HG03520 (cell line): ENCODE data around the gene GPATCH4.
"Not testable (repeated sequence)": the region's sequence is repeated elsewhere in the genome, so short reads cannot be mapped to it uniquely, and the experiment has no call there.

ENCODE experiments used
- ATAC-seq: cut with Tn5 transposase; IDR thresholded peaks from one replicate; pipeline ENCODE4 v1.9.1; 2021; ENCODE audit warnings: mild to moderate bottlenecking, moderate library complexity; ENCODE audit not compliant: unreplicated experiment

The GPATCH4 gene

DNA sequence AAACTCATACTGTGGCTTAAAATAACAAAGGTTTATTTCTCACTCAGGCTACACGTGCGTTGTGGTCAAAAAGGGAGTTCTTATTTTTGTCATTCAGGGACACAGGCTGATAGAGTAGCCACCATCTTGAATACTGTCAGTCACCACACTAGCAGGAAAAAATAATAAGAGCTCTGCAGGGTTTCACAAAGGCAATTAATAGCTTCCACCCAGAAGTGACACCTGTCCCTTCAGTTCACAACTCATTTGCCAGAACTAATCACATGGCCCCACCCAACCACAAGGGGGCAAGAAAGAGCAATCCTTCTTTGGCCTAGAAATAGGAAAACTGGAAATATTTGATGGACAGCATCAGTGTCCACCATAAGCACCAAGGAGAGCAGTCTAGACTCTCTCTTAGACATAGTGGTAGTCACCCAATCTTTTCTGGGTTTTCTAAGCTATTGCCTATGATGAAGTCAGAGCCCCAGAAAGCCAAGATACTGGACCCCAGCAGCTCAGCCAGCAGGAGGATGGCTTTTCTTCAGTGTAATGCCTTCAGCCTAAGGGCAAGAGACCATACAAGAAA, 26.1 kb upstream of the GPATCH4 start:
- ATAC-seq = no peak

DNA sequence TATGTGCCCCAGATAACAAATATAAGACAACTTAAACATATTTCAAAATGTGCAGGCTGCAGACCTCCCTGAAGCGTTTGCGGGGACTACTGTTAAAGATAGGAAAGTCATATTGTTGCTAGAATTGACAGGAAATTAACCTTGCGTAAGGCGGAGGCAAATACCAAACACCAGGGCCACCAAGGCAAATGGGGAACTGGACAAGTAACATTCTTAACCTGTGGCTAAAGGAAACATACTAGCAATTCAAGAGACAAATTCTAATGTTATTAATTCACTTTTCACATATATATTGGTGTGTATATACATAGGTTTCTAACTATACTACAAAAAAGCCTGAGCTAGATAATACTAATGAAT, 24.8 kb upstream of the GPATCH4 start:
- no peak for ATAC-seq

DNA sequence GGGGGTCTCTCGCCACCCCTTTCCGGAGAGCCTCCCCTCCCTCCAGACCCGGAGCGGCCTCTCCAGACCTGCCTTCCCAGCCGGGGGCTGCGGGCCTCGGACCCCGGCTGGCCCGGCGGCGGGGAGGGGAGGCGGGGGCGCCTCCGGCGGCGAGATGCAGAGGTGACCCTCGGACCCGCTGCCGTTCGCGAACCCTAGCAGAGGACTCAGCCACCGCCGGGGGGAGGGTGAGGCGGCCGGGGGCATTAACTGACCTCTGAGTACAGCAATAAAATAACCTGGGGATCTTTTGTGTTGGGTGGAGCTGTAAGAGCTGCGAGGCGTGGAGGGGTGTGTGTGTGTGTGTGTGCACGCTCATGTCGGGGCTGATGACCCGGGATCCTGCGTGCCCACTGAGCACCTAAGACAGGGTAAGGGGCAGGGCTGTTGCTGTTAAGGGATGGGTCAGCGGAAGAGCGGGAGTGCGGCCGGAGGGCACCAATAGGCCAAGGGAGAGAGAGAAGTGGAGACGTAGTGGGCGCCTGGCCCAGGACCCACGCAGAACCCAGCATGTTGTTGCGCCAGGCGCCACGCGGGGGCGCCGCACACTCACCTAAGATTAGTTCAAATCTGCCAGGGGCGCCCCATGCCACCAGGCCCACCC, 24.3 kb upstream of the GPATCH4 start:
- ATAC-seq = no peak

DNA sequence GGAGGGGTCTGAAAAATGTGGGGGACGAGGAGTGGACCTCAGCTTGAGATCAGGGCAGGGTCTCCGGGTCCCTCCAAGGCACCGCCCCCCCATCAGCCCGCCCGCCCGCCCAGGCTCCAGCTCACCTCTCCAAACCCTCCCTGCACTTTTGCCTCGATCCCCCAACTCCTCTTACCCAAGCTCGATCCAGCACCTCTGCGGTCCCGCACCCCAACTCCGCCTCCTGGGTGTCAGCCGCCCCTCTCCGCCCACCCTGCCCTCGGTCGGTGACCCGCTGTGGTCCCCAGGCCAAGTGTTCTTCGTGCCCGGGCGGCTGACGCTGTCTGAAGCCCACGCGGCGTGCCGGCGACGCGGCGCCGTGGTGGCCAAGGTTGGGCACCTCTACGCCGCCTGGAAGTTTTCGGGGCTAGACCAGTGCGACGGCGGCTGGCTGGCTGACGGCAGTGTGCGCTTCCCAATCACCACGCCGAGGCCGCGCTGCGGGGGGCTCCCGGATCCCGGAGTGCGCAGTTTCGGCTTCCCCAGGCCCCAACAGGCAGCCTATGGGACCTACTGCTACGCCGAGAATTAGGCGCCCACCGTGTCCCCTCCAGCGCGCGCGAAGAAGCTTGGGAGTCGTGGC, 23.6 kb upstream of the GPATCH4 start:
- no peak for ATAC-seq

DNA sequence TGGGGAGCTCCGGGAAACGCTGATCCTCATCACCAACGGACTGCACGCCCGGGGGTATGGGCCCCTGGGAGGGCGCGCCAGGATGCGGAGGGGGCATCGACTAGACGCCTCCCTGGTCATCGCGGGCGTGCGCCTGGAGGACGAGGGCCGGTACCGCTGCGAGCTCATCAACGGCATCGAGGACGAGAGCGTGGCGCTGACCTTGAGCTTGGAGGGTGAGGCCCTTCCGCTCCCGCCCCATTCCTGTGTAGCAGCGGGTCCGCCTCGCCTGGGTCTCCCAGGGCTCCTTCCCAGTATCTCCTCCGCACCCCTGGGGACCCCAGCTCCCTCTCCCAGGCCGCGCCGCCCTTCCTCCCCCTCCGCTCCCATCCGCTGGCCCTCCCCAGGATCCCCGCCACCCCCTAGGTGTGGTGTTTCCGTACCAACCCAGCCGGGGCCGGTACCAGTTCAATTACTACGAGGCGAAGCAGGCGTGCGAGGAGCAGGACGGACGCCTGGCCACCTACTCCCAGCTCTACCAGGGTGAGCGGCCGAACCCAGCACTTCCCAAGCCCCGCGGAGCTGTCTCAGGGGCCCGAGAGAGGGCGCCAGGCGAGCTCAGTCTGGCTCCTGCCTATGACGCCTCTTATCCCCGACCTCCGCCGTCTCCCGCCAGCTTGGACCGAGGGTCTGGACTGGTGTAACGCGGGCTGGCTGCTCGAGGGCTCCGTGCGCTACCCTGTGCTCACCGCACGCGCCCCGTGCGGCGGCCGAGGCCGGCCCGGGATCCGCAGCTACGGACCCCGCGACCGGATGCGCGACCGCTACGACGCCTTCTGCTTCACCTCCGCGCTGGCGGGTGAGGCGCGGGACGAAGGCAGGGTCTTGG, 22.9 kb upstream of the GPATCH4 start:
- no peak for ATAC-seq

DNA sequence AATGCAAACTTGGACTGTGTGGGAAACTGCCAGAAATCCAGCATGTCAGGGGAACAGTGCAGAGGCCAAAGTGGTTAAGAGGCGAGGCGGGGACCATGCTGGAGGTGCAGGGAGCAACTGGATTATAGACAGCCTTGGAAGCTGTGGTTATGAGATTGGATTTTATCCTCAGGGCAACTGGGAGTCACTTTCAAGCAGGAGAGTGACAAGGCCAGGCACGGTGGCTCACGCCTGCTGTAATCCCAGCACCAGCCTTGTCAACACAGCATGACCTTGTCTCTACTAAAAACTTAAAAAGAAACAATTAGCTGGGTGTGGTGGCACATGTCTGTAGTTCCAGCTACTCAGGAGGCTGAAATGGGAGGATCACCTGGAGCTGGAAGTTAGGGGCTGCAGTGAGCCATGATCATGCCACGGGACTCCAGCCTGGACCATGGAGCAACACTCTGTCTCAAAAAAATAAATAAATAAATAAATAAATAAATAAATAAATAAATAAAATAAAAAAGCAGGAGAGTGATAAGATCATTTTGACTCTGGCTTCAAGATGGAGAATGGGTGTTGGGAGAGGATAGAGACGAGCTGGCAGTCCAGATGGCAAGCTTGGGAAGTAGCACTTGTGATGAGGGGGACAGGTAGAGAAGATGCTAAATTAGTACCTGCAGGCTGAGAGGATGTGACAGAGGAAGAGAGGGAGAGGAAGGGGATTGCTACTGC, 21.5 kb upstream of the GPATCH4 start:
- no peak for ATAC-seq

DNA sequence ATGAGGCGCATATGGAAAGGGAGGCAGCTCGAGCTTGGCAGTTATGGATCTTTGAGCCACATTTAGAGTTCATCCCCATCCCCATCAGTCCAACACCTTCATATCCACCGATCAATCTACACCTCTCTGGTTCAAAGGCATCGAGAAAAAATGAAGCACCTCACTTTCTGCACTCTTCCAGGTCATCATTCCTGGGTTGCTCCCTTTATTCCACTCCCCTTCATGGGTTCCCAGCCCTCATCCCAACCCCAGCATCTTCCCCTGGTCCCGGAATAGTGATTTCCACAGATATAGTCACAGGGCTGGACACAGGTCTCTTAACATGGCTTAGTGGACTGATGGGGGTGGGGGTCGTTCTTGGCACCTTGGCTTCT, 18.3 kb upstream of the GPATCH4 start:
- ATAC-seq = no peak

DNA sequence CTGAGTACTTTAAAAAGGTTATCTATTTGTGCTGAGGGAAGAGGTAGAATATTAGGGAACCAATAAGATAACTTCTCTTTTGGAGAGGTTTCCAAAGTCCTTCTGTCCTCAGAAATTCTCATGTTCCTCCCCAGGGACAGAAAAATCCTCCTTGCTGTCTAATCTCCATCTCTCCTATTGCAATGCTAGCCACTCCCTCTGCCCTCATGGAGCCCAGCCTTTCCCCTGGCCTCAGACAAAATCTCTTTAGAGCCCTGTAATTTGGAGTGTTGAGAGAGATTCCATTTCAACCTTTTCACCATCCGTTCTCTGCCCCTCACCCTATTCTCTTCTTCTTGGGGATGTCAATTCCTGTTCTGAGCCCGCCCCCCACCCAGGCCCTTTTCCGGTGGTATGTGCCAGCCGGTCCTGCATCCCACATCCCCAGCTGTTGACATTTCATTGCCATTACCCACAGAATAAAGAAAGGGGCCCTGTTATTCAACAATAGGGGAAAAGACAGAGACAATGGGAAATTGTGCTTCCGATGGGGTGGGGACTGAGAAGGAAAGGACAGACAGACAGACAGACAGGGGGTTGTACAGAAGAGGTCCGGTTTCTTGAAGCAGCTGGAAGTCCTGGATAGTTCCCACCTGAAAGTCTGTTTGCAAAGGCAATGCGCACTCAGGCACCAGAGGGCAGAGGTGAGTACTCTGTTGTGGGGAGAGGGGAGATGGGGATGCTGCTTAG, 17.7 kb upstream of the GPATCH4 start, which contains the start of gene HAPLN2:
Gene HAPLN2, plus strand, starts transcription at position 563 of the 729 bp plus-strand sequence. CDS start 4,076 bp downstream, outside the sequence.
- no peak for ATAC-seq

DNA sequence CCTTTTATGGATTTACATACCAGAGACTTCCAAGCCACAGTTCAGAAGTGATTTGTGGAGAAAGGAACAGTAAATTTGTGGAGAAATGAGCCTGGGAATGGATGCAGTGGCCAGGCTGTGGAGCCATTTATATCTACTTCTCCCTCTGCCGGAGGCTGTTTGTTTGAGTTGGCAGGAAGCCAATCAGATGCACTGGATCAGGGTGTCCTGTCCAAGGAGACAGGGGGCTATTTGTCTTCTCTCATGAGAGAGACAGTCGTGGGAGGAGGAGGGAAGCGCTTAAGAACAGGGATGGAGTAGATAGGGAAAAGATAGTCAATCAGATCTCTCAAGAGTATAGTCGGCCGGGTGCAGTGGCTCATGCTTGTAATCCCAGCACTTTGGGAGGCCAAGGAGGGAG, 15.2 kb upstream of the GPATCH4 start:
- ATAC-seq = no peak

DNA sequence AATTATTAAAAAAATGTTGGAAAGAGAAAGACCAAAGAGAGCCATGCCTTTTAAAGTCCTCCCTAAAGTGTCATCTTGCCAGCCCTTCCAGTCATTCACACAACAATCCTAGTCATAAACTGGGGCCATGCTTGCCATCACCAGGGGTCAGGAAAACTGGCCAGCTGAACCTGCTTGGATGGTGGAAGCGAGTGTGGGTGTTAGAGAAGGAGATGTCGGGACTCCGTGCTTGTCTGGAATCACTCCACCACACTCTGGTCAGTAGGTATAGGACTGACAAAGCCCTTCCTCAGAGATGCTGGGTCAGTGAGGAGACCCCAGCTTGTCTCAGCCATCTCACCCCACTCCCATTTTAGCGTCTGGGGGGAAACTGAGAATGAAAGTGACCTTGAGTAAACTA, 14.7 kb upstream of the GPATCH4 start:
- ATAC-seq = no peak

DNA sequence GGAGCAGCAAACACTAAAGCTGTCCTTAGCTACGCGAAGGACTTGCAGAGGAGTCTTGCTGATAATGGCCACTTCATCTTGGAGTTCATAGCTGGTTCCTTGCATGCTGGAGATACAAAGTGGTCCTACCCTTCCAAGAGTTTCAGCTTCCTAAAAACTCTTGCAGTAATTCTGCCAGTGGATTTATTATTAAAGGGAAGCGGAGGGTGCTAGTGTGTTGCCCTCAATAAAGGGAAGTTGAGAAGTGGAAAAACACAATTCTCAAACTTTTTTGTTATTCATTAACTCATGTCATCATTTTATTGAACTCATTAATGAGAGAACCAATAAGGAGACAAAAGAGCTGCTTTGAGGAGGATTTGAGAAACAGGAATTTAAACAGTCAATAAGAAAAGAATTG, 11.4 kb upstream of the GPATCH4 start:
- no peak for ATAC-seq

DNA sequence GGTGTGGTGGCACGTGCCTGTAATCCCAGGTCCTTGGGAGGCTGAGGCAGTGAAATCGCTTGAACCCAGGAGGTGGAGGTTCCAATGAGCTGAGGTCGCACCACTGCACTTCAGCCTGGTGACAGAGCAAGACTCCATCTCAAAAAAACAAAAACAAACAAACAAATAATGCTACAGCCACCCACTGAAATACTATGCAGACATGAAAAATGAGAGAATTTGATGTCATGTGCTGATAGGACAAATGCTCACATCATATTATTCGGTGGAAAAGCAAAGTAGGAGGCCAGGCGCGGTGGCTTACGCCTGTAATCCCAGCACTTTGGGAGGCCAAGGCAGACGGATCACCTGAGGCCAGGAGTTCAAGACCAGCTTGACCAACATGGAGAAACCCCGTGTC, 8.8 kb upstream of the GPATCH4 start:
- not testable (repeated sequence) for ATAC-seq

DNA sequence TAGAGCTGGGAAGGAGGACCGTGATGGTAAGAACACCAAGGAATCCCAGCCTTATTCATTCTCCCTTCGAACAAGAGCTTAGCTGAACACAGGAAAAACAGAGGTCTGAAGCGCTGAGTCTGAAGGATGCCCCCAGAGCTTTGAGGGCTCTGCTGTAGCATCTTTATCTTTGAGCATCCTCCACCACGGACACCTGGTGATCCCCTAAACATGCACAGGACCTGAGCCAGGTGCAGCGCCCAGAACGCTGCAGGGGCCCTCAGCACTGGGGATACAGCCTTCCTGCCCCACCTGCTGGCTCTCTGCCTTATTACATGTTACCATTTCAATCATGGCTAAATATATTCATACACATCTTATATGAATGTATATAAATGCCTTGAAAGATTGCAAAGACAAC, 7.7 kb upstream of the GPATCH4 start:
- ATAC-seq = peak; percentile 48

DNA sequence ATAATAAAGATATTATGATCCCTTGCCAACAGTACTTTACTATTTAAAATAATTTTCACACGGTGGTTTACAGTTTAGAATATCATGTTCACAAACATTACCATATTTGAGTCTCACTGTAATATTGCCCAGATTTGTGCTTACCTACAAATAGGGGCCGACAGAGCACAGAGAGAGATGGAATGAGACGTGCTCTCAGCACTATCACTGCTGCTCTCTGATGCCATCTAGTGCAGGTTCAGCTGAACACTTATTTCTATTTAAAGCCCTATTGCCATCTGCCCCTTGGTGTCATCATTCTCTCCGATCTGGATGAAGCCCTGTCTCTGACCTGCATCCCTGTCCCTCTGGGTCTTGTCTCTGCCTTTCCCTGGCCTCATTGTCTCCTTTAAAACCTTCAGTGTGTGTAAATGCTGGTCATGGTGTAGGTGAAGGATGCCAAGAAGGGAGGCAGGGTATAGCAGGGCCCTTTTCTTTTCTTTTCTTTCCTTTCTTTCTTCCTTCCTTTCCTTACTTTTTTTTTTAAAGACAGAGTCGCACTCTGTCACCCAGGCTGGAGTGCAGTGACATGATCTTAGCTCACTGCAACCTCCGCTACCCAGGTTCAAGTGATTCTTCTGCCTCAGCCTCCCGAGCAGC, 6.9 kb upstream of the GPATCH4 start:
- no peak for ATAC-seq

DNA sequence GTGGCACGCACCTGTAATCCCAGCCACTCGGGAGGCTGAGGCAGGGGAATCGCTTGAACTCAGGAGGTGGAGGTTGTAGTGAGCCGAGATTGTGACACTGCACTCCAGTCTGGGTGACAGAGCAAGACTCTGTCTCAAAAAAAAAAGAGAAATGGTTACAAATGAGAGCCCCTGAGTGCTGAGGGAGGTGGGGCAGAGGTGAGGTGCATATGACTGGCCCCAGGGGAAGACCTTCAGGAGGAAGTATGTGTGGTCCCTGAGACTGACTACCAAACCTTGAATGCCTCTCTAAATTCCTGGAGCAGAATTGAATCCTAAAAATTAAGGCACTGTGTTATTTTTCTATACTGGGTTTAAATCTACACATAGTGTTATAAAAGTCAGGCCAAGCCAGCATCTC, 6.1 kb upstream of the GPATCH4 start:
- not testable (repeated sequence) for ATAC-seq

DNA sequence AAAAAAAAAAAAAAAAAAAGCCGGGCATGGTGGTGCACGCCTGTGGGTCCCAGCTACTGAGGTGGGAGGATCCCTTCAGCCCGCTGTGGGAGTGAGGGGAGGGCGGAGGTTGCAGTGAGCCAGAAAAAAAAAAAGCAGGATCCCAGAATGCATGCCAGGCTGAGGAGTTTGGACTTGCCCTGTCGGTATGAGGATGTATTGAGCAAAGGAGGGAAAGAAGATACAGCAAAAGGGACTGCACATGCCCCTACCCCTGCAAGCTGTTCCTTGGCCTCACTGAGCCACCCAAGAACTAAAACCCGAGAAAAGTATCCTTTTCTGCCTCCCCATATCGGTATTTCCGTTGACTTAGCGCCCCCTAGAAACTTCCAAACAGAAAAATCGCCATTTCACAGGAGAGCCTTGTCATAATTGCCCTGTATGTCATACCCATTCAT, 1.3 kb upstream of the GPATCH4 start:
- no peak for ATAC-seq

DNA sequence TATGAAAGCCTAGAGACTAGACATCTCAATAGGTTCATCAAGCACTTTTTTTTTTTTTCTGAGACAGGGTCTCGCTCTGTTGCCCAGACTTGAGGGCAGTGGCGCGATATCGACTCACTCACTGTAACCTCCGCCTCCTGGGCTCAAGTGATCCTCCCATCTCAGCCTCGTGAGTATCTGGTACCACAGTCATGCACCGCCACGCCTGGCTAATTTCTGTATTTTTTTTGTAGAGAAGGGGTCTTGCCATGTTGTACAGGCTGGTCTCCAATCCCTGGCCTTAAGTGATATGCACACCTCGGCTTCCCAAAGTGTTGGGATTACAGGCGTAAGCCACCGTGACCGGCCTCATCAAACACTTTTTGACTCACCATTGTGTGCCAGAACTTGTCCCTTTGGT, 613 bp upstream of the GPATCH4 start:
- ATAC-seq = no peak

DNA sequence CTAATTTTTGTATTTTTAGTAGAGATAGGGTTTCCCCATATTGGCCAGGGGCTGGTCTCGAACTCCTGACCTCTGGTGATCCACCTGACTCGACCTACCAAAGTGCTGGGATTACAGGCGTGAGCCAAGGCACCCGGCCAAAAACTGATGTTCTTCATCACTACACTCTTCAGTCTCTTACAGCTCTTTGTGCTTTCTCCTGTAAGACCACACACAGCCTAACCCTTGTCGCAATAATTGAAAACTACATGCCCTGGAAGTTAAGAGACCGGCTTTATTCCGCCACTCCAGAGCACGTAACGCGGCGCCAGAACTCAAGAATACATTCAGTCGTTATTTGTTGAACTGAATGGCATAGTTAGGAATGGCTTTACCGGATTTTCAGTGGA, 552 bp downstream of the GPATCH4 start:
- no peak for ATAC-seq

DNA sequence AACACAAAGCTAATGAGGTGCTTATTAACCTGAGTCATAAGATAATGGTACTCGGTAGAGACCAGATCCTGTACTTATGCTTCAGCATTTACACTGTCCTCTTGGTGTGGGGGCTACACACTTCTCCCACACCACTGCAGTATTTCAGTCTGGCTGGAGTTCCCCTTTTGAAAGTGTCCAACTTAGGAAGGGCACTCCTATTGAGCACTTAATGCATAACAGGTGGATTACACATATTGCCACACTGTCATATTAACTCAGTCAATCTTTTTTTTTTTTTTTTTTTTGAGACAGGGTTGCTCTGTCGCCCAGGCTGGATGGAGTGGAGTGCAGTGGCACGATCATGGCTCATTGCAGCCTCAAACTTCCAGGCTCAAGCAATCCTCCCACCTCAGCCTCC, 1.5 kb downstream of the GPATCH4 start:
- ATAC-seq = no peak
